IMR-90 (cell line): ENCODE results near the gene SLC6A14.

Experiments used
- BHLHE40 ChIP-seq: fragments of 150-350 bp; IDR thresholded peaks from 2 replicates; pipeline ENCODE4 v1.6.1; 2016; ENCODE audit warnings: mild to moderate bottlenecking, low read depth, low read length
- MAZ ChIP-seq: IDR thresholded peaks from 2 replicates; pipeline ENCODE4 v1.6.1; 2012; ENCODE audit warnings: low read depth, mild to moderate bottlenecking, low read length, improper control_type of control experiment, moderate library complexity, borderline replicate concordance
- NFE2L2 ChIP-seq: fragments of 150-350 bp; IDR thresholded peaks from 2 replicates; pipeline ENCODE4 v1.6.1; 2016; ENCODE audit warnings: low read depth, mild to moderate bottlenecking, low read length
- RAD21 ChIP-seq: IDR thresholded peaks from 2 replicates; pipeline ENCODE4 v1.6.1; 2012; ENCODE audit warnings: low read length, improper control_type of control experiment
- RCOR1 ChIP-seq: IDR thresholded peaks from 2 replicates; pipeline ENCODE4 v1.6.1; 2012; ENCODE audit warnings: mild to moderate bottlenecking, low read length, improper control_type of control experiment; ENCODE audit not compliant: insufficient replicate concordance
- USF2 ChIP-seq: fragments of 150-350 bp; IDR thresholded peaks from 2 replicates; pipeline ENCODE4 v1.6.1; 2017; ENCODE audit warnings: mild to moderate bottlenecking, antibody characterized with exemption, low read length, low read depth
- TF ChIP-seq, protein P1 (sequence below): conservative IDR thresholded peaks from 2 replicates; pipeline ENCODE4 v1.5.1; 2012; ENCODE audit warnings: mild to moderate bottlenecking, low read depth, low read length, improper control_type of control experiment

DNA sequence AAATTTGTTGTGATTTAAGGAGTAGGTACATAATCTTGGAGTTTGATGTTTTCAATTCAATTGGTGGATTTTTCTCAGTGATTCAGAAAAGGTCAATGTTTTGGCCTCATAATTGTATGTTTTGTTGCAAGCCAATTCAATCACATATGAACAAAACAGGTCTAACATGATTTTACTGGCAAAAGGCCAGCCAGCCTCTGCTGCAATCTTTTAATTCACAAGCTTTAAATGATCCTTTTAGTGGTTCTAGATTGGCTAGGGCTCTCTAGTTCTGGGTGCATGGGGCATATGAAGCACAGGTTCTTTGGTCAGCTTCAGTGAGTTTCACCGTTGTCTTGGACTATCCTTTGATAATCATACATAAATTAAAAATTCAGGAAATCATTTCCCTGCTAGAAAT lies 19.2 kb upstream of the SLC6A14 start:
- TF ChIP-seq MAZ (no peak), NFE2L2 (no peak), RAD21 (no peak), RCOR1 (no peak), USF2 (no peak), BHLHE40 (no peak)
- TF ChIP-seq, protein P1, sequence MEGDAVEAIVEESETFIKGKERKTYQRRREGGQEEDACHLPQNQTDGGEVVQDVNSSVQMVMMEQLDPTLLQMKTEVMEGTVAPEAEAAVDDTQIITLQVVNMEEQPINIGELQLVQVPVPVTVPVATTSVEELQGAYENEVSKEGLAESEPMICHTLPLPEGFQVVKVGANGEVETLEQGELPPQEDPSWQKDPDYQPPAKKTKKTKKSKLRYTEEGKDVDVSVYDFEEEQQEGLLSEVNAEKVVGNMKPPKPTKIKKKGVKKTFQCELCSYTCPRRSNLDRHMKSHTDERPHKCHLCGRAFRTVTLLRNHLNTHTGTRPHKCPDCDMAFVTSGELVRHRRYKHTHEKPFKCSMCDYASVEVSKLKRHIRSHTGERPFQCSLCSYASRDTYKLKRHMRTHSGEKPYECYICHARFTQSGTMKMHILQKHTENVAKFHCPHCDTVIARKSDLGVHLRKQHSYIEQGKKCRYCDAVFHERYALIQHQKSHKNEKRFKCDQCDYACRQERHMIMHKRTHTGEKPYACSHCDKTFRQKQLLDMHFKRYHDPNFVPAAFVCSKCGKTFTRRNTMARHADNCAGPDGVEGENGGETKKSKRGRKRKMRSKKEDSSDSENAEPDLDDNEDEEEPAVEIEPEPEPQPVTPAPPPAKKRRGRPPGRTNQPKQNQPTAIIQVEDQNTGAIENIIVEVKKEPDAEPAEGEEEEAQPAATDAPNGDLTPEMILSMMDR: no peak
